Activated T-cell treated with anti-CD3 and anti-CD28 coated beads, Interleukin-2, amount 50 U/mL, for 24 hours (primary cell): ENCODE data around the gene DDX10.

ENCODE experiments used
- DNase-seq: peaks from one replicate; pipeline ENCODE4 v3.0.0-alpha.2; 2020
- H3K27ac Mint-ChIP-seq: 2 replicates; pipeline ENCODE4 v1.8.0; 2020; ENCODE audit warnings: mild to moderate bottlenecking, mixed read lengths
- H3K27me3 Mint-ChIP-seq: 2 replicates; pipeline ENCODE4 v1.8.0; 2020; ENCODE audit warnings: mixed read lengths
- H3K36me3 Mint-ChIP-seq: 2 replicates; pipeline ENCODE4 v1.8.0; 2020; ENCODE audit warnings: low read depth, mixed read lengths
- H3K4me1 Mint-ChIP-seq: 2 replicates; pipeline ENCODE4 v1.8.0; 2020; ENCODE audit warnings: low read depth, mixed read lengths
- H3K4me3 Mint-ChIP-seq: 2 replicates; pipeline ENCODE4 v1.8.0; 2020; ENCODE audit warnings: mild to moderate bottlenecking, moderate library complexity, mixed read lengths
- H3K9me3 Mint-ChIP-seq: 2 replicates; pipeline ENCODE4 v1.8.0; 2020; ENCODE audit warnings: mixed read lengths

The DDX10 gene

DNA sequence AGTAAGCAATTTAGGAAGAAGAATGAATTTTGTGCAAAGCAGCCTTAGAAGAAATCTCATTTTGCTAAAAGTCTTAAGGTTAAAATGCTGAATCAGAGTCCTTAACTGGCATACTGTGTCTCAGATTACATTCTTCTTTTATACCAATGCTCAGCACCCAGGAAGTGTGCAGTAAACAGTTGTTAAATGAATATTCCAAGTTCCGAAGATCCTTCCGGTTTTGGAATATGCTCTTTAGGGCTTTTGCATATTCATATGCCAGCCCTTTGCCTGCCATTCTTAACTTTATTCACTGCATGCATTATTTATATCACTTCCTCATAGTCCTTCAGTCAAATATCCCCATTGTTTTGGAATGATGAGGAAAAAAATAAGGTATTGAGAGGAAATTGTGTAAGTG, 242.0 kb downstream of the DDX10 start:
- Mint-ChIP-seq H3K4me1 (no peaks in the 10 kb centered on the region), H3K9me3 (no peaks in the 10 kb centered on the region), H3K36me3 (peaks cover 16% of the 10 kb centered on the region), H3K4me3 (no peak overlapping the region), H3K27me3 (no peaks in the 10 kb centered on the region), H3K27ac (no peak overlapping the region)
- no peak for DNase-seq

GRCh38 chr11:108909041-108909440, 244.2 kb downstream of the DDX10 start:
- no peaks in the 10 kb centered on the region for H3K4me1 Mint-ChIP-seq
- DNase-seq, result no peak
- no peak overlapping the region for H3K27ac Mint-ChIP-seq
- no peak overlapping the region for H3K4me3 Mint-ChIP-seq
- H3K27me3 Mint-ChIP-seq, result no peaks in the 10 kb centered on the region
- no peaks in the 10 kb centered on the region for H3K9me3 Mint-ChIP-seq
- peaks cover 7% of the 10 kb centered on the region for H3K36me3 Mint-ChIP-seq

DNA sequence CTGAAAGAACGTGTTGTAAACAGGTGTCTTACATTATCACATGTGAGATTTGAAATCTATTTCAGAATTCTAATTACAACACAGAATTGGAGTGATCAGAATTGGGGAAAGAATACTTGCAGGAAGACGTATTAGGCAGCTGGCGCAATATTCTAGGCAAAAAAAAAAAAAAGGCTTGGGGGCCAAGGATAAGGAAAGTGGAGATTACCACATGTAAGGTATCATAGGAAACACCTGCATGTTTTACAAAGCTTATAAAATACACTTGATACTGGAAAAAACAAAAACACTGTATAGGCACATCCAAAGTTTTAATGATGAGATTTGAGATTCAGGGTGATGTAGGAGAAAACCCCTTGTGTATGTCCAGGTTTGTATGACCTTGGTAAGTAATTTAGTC, 245.1 kb downstream of the DDX10 start:
- H3K4me3 Mint-ChIP-seq, result no peak overlapping the region
- no peaks in the 10 kb centered on the region for H3K4me1 Mint-ChIP-seq
- no peak overlapping the region for H3K27ac Mint-ChIP-seq
- peaks cover 9% of the 10 kb centered on the region for H3K36me3 Mint-ChIP-seq
- DNase-seq, result no peak
- no peaks in the 10 kb centered on the region for H3K9me3 Mint-ChIP-seq
- no peaks in the 10 kb centered on the region for H3K27me3 Mint-ChIP-seq

DNA sequence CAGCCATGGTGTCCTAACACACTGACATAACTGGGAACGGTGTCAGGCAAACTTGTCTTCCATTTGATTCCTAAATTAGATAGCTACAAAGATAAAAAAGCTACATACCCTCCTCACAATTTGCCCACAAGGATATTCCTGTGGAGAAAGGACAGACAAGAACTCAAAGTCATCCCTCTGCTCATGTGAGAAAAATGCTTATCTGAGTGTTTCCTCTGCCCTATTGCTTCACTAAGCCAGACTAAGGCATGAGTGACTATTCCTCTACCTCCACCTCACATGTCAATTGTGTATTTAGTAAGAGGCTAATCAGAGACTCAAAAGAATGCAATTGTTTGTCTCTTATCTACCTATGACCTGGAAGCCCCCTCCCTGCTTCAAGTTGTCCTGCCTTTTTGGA, 247.7 kb downstream of the DDX10 start:
- Mint-ChIP-seq H3K4me3 (no peak overlapping the region), H3K4me1 (peaks cover 4% of the 10 kb centered on the region), H3K9me3 (no peaks in the 10 kb centered on the region), H3K27me3 (no peaks in the 10 kb centered on the region), H3K27ac (no peak overlapping the region), H3K36me3 (peaks cover 22% of the 10 kb centered on the region)
- no peak for DNase-seq

DNA sequence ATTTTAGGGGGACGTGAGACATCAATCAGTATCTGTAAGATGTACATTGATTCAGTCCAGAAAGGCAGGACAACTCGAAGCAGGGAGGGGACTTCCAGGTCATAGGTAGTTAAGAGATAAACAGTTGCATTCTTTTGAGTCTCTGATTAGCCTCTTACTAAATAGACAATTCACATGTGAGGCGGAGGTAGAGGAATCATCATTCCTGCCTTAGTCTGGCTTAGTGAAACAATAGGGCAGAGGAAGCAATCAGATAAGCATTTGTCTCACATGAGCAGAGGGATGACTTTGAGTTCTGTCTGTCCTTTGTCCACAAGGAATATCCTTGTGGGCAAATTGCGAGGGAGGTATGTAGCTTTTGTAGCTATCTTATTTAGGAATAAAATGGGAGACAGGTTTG, 248.3 kb downstream of the DDX10 start:
- Mint-ChIP-seq H3K4me1 (peaks cover 4% of the 10 kb centered on the region), H3K9me3 (no peaks in the 10 kb centered on the region), H3K27ac (no peak overlapping the region), H3K4me3 (no peak overlapping the region), H3K27me3 (no peaks in the 10 kb centered on the region), H3K36me3 (peaks cover 28% of the 10 kb centered on the region)
- DNase-seq, result no peak

DNA sequence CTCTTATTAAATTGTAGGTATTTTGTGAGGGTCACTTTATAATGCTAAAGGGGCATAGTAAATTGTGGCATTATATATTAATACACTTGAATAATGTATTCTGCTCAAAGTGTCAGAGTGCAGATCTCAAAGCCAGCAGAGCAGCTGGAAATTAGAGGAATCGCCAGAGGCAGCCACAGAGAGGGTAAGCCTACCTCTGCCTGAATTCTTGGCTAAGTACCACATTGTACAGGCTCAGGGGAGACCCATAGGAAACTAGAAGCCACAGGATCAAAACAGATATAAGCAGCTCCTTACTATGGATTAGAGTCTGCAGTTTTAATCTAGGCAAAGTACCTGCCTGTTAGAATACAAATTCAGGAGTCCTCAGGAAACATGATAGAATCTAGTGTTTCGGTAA, 249.3 kb downstream of the DDX10 start:
- peaks cover 4% of the 10 kb centered on the region for H3K4me1 Mint-ChIP-seq
- H3K36me3 Mint-ChIP-seq, result peaks cover 33% of the 10 kb centered on the region
- no peak for DNase-seq
- no peak overlapping the region for H3K4me3 Mint-ChIP-seq
- no peaks in the 10 kb centered on the region for H3K9me3 Mint-ChIP-seq
- no peaks in the 10 kb centered on the region for H3K27me3 Mint-ChIP-seq
- H3K27ac Mint-ChIP-seq, result no peak overlapping the region

- Mint-ChIP-seq H3K36me3 (peaks cover 38% of the 10 kb centered on the region), H3K4me1 (peaks cover 4% of the 10 kb centered on the region), H3K4me3 (no peak overlapping the region), H3K27me3 (no peaks in the 10 kb centered on the region), H3K27ac (no peak overlapping the region), H3K9me3 (no peaks in the 10 kb centered on the region)
- DNase-seq, result no peak
Observed at GRCh38 chr11:108914981-108915380, 250.1 kb downstream of the DDX10 start.

GRCh38 chr11:108915666-108916065, 250.8 kb downstream of the DDX10 start:
- H3K27me3 Mint-ChIP-seq, result no peaks in the 10 kb centered on the region
- H3K9me3 Mint-ChIP-seq, result no peaks in the 10 kb centered on the region
- H3K27ac Mint-ChIP-seq, result no peak overlapping the region
- DNase-seq, result no peak
- peaks cover 43% of the 10 kb centered on the region for H3K36me3 Mint-ChIP-seq
- peaks cover 4% of the 10 kb centered on the region for H3K4me1 Mint-ChIP-seq
- no peak overlapping the region for H3K4me3 Mint-ChIP-seq

- DNase-seq, result no peak
Observed at GRCh38 chr11:108916290-108916689, 251.4 kb downstream of the DDX10 start.

GRCh38 chr11:108916935-108917334, 252.1 kb downstream of the DDX10 start:
- no peaks in the 10 kb centered on the region for H3K27me3 Mint-ChIP-seq
- H3K4me3 Mint-ChIP-seq, result no peak overlapping the region
- H3K4me1 Mint-ChIP-seq, result peaks cover 4% of the 10 kb centered on the region
- peaks cover 52% of the 10 kb centered on the region for H3K36me3 Mint-ChIP-seq
- H3K9me3 Mint-ChIP-seq, result no peaks in the 10 kb centered on the region
- H3K27ac Mint-ChIP-seq, result no peak overlapping the region
- no peak for DNase-seq

More at GRCh38 chr11:108916290-108916689, 251.4 kb downstream of the DDX10 start:
- Mint-ChIP-seq H3K27me3 (no peaks in the 10 kb centered on the region), H3K9me3 (no peaks in the 10 kb centered on the region), H3K4me1 (peaks cover 4% of the 10 kb centered on the region), H3K36me3 (peaks cover 49% of the 10 kb centered on the region), H3K4me3 (no peak overlapping the region), H3K27ac (no peak overlapping the region)

DNA sequence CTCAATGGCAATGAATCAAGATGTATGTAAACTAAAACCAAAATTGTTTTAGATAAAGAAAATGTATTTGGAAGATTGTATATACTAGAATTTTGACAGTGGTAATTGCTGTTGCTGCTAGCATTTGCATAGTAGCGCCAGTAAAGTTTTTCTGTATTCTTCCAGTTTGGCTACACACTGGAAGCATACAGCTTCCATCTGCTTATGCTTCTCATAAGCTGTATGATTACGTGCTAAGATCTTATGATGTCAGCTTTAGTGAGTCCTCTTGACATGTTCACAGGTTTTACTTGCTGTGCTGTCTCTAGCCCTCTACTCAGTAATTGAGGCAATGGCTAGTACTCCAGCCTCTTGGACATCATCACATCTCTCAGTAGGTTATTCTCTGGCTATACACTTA, 256.3 kb downstream of the DDX10 start:
- H3K4me1 Mint-ChIP-seq, result no peaks in the 10 kb centered on the region
- H3K27me3 Mint-ChIP-seq, result no peaks in the 10 kb centered on the region
- H3K9me3 Mint-ChIP-seq, result no peaks in the 10 kb centered on the region
- DNase-seq, result no peak
- peaks cover 70% of the 10 kb centered on the region for H3K36me3 Mint-ChIP-seq
- H3K4me3 Mint-ChIP-seq, result no peak overlapping the region
- no peak overlapping the region for H3K27ac Mint-ChIP-seq

DNA sequence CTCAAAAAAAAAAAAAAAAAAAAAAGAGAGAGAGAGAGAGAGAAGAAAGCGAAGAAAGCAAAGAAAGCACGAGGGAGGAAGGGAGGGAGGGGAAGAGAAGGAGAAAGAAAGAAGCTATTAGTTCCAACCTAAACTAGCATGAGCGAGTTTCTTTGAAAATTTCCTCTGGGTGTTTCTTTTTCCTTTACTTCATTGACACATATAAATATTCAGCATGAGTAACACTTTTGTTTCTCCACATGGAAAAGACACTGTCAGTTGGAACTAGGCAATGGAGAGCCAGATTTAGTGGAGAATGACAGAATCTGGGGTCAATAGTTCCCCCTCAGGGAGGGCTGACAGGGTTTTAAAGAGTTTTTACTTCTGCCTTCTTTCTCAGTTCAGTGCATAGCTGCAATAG, 257.4 kb downstream of the DDX10 start:
- no peak overlapping the region for H3K4me3 Mint-ChIP-seq
- H3K27ac Mint-ChIP-seq, result no peak overlapping the region
- H3K4me1 Mint-ChIP-seq, result peaks cover 1% of the 10 kb centered on the region
- H3K27me3 Mint-ChIP-seq, result no peaks in the 10 kb centered on the region
- no peak for DNase-seq
- H3K9me3 Mint-ChIP-seq, result no peaks in the 10 kb centered on the region
- H3K36me3 Mint-ChIP-seq, result peaks cover 73% of the 10 kb centered on the region

- peaks cover 1% of the 10 kb centered on the region for H3K4me1 Mint-ChIP-seq
- H3K4me3 Mint-ChIP-seq, result no peak overlapping the region
- H3K27ac Mint-ChIP-seq, result no peak overlapping the region
- peaks cover 71% of the 10 kb centered on the region for H3K36me3 Mint-ChIP-seq
- no peaks in the 10 kb centered on the region for H3K9me3 Mint-ChIP-seq
- H3K27me3 Mint-ChIP-seq, result no peaks in the 10 kb centered on the region
- DNase-seq, result no peak
Observed at GRCh38 chr11:108923413-108923812, 258.5 kb downstream of the DDX10 start.

- no peaks in the 10 kb centered on the region for H3K9me3 Mint-ChIP-seq
- H3K36me3 Mint-ChIP-seq, result peaks cover 60% of the 10 kb centered on the region
- no peak overlapping the region for H3K4me3 Mint-ChIP-seq
- DNase-seq, result no peak
- H3K27me3 Mint-ChIP-seq, result no peaks in the 10 kb centered on the region
- H3K27ac Mint-ChIP-seq, result no peak overlapping the region
- H3K4me1 Mint-ChIP-seq, result peaks cover 1% of the 10 kb centered on the region
Observed at GRCh38 chr11:108926171-108926840, 261.4 kb downstream of the DDX10 start.

- no peaks in the 10 kb centered on the region for H3K27me3 Mint-ChIP-seq
- DNase-seq, result no peak
- no peaks in the 10 kb centered on the region for H3K9me3 Mint-ChIP-seq
- no peak overlapping the region for H3K27ac Mint-ChIP-seq
- H3K4me1 Mint-ChIP-seq, result peaks cover 1% of the 10 kb centered on the region
- H3K4me3 Mint-ChIP-seq, result no peak overlapping the region
- peaks cover 57% of the 10 kb centered on the region for H3K36me3 Mint-ChIP-seq
Observed at GRCh38 chr11:108926841-108927577, 262.1 kb downstream of the DDX10 start.
